ENCODE measurements around the gene RFX1. TPM values are rescaled to one million over a fixed set of nuclear protein-coding genes. Genes with fewer than 3 reads are reported as not detected.

Gene RFX1
- total and polyA plus RNA-seq, 2 donors (not counting 1 experiment from before 2014, with no cell fraction given), result 9.2 to 33.3 TPM

DNA sequence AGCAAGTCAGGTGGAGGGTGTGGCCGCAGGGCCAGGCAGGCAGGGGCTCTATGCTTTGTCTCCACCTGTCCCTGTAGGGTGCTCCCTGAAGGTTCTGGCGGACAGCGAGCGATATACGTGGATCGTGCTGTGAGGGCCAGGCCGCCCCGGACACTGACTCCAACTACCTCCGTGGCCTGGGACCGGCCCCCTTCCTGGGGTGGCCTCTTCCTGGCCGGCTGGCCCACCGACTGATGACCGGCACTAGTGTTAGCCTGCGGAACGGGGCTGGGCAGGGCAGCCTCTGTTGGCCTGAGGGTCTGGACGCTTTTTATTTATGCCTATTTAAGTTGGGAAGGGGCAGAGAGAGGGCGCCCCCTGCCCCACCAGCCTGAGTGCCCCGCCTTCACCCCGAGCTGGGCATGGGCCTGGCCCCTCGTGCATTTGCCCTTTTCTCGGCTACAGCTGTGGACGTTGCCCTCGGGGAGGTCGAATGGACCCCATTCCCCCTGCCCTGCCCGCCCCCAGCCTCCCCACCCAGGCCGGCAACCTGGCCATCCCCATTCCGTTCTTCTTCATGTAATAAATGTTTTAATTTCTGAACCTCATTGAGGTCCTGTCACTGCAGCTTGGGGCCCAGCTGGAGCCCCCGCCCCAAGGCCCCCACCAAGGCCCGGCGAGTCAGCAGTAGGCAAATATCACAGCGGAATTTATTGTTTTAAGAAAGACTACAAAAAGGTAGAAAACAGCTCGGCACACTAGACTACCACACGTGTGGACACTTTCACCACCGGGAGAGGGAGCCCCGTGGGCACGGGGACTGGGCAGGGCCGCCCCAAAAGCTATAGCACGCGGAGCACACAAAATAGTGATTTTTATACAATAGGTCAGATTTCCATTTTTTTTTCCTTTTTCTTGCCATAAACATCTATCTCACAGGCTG lies 45.0 kb downstream of the RFX1 start:
- Histone ChIP-seq H3K79me2 (ENCODE audit: control insufficient read depth, insufficient read depth, low read length) (no peaks in the 10 kb centered on the region), H3K4me3 (ENCODE audit: control extremely low read depth in 1 of 5, extremely low read depth in 1 of 5, insufficient read depth in 1 of 5, low read depth in 2 of 5, low read length in 4 of 5) (no peak overlapping the region), H3K4me2 (replicated peaks; ENCODE audit: low read depth, low read length, poor library complexity, severe bottlenecking) (no peak overlapping the region), H4K20me1 (ENCODE audit: control insufficient read depth, insufficient read depth, low read length, poor library complexity, severe bottlenecking) (peaks cover 22% of the 10 kb centered on the region), H3K36me3 (replicated peaks in 1 of 2; ENCODE audit: control extremely low read depth in 1 of 2, control insufficient read depth in 1 of 2, extremely low read depth in 1 of 2, insufficient read depth in 2 of 2, low read length in 1 of 2) (peaks cover 0 to 58% of the 10 kb centered on the region in 2 experiments), H3K27me3 (replicated peaks in 1 of 4; ENCODE audit: control extremely low read depth in 1 of 4, control insufficient read depth in 3 of 4, insufficient read depth in 4 of 4, low read length in 3 of 4) (no peaks in the 10 kb centered on the region), H3K9me3 (ENCODE audit: control extremely low read depth in 1 of 3, control insufficient read depth in 2 of 3, insufficient read depth in 1 of 3, low read length in 2 of 3) (peaks cover 0 to 3% (median 0%) of the 10 kb centered on the region in 3 donors), H3K4me1 (ENCODE audit: control insufficient read depth in 2 of 2, insufficient read depth in 2 of 2, low read length in 2 of 2) (no peaks in the 10 kb centered on the region), H2AFZ (ENCODE audit: insufficient read depth, low read depth, low read length, poor library complexity, severe bottlenecking) (no peak overlapping the region), H3K27ac (ENCODE audit: low read length in 2 of 2) (no peak overlapping the region), H3K9ac (ENCODE audit: low read length) (no peak overlapping the region)
- 95% methylated on average over 23 of the region's 39 CpGs for WGBS (ENCODE audit: insufficient coverage)
- intact Hi-C loops (cut with micrococcal nuclease), result loop anchor here (2.0 kb wide), 1 partner anchor 26 kb away; no protein-coding TSS in a partner anchor
- no peaks in the 10 kb centered on the region for H3K27me3 Mint-ChIP-seq
- ATAC-seq (ENCODE audit: low read depth) (no peak), DNase-seq (peak; percentile 17)
- H3K4me1 Mint-ChIP-seq, result no peaks in the 10 kb centered on the region
- H3K27ac Mint-ChIP-seq, result peak overlapping the region; percentile 41
- TF ChIP-seq EZH2 (IDR thresholded peaks at IDR 0.05; ENCODE audit: borderline replicate concordance, insufficient read depth, low read depth, low read length, poor library complexity, severe bottlenecking), result no peak
- no peak for TF ChIP-seq CTCF (IDR thresholded peaks at IDR 0.05)
- ChIA-PET CTCF (interaction anchor here (0.6 to 2.6 kb wide), 4 partner anchors 9 to 87 kb away, joined by 3 to 16 read pairs (median 8); partner anchors contain the start of gene IL27RA), POLR2A (interaction anchor here (1.1 to 1.2 kb wide), 2 partner anchors 24 to 71 kb away, joined by 3 read pairs; partner anchors contain the start of gene IL27RA)
- no peaks in the 10 kb centered on the region for H3K9me3 Mint-ChIP-seq (ENCODE audit: insufficient read depth)
- H3K4me3 Mint-ChIP-seq, result no peak overlapping the region

Data from B cell (primary cell).